ENCODE measurements around the gene OTUD4.

DNA sequence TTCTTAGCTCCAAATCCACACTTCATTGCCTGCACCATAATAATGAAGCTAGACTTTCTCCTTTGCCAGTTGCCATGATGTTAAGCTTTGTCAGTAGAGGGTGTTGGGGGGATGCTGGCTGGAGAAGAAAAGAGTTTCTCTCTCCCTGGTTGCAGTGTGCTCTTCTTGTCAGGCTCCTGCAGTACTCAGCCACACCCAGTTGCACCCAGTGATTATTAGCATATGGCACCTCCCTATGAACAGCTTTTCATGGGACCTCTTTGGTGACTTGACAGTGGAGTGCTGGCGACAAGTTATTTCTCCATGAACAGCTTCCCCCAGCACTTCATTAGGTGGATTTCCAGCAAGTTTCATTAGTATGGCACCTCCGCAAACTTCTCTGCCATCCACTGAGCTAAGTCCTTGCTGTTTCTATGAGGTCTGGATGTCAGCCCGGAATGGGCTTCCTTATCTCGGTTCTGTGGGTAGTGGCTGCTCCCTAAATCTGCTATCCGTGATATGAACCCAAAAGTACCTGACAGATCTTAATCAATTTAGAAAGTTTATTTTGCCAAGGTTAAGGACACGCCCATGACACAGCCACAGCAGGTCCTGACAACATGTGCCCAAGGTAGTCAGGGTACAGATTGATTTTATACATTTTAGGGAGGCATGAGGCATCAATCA lies 18.8 kb upstream of the OTUD4 start:
- TF ChIP-seq, protein P1, sequence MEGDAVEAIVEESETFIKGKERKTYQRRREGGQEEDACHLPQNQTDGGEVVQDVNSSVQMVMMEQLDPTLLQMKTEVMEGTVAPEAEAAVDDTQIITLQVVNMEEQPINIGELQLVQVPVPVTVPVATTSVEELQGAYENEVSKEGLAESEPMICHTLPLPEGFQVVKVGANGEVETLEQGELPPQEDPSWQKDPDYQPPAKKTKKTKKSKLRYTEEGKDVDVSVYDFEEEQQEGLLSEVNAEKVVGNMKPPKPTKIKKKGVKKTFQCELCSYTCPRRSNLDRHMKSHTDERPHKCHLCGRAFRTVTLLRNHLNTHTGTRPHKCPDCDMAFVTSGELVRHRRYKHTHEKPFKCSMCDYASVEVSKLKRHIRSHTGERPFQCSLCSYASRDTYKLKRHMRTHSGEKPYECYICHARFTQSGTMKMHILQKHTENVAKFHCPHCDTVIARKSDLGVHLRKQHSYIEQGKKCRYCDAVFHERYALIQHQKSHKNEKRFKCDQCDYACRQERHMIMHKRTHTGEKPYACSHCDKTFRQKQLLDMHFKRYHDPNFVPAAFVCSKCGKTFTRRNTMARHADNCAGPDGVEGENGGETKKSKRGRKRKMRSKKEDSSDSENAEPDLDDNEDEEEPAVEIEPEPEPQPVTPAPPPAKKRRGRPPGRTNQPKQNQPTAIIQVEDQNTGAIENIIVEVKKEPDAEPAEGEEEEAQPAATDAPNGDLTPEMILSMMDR (IDR thresholded peaks at IDR 0.05): no peak
- TF ChIP-seq EZH2 (IDR thresholded peaks at IDR 0.05; ENCODE audit: borderline replicate concordance, insufficient read depth, low read depth, low read length, poor library complexity, severe bottlenecking): no peak
